Measurements from ENCODE around the gene SUSD6.

- TF ChIP-seq, protein P1, sequence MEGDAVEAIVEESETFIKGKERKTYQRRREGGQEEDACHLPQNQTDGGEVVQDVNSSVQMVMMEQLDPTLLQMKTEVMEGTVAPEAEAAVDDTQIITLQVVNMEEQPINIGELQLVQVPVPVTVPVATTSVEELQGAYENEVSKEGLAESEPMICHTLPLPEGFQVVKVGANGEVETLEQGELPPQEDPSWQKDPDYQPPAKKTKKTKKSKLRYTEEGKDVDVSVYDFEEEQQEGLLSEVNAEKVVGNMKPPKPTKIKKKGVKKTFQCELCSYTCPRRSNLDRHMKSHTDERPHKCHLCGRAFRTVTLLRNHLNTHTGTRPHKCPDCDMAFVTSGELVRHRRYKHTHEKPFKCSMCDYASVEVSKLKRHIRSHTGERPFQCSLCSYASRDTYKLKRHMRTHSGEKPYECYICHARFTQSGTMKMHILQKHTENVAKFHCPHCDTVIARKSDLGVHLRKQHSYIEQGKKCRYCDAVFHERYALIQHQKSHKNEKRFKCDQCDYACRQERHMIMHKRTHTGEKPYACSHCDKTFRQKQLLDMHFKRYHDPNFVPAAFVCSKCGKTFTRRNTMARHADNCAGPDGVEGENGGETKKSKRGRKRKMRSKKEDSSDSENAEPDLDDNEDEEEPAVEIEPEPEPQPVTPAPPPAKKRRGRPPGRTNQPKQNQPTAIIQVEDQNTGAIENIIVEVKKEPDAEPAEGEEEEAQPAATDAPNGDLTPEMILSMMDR (IDR thresholded peaks at IDR 0.05; ENCODE audit: poor library complexity): peak; percentile 48
- no peak for TF ChIP-seq EZH2 (IDR thresholded peaks at IDR 0.05; ENCODE audit: borderline replicate concordance)
Measured at GRCh38 chr14:69580009-69580577, 31.3 kb upstream of the SUSD6 start.
